ENCODE data around the gene TNFRSF1B. TPM values are rescaled to one million over a fixed set of nuclear protein-coding genes. Genes with fewer than 3 reads are reported as not detected.
A peak's percentile ranks its signal among the peaks of the same experiment; 100 is the strongest.

Gene TNFRSF1B
- total and polyA plus RNA-seq, 4 donors: 15.4 to 246 (median 65.5) TPM

- DNase-seq (no peak), ATAC-seq (ENCODE audit: insufficient read depth, low FRiP score) (no peak)
- H3K36me3 ChIP-seq (ENCODE audit: control insufficient read depth in 4 of 4, insufficient read depth in 4 of 4, low read length in 4 of 4): no peaks in the 10 kb centered on the region
- H3K27me3 ChIP-seq (ENCODE audit: control insufficient read depth in 3 of 3, insufficient read depth in 3 of 3, low read length in 2 of 3): no peaks in the 10 kb centered on the region
- H3K4me3 ChIP-seq: no peak overlapping the region
- no peak overlapping the region for H3K27ac ChIP-seq (ENCODE audit: low read depth in 1 of 2, low read length in 1 of 2)
- peaks cover 0 to 38% (median 5%) of the 10 kb centered on the region in 5 donors for H3K4me1 ChIP-seq (ENCODE audit: control insufficient read depth in 5 of 5, insufficient read depth in 5 of 5, low read length in 5 of 5)
- 81 to 95% methylated on average over 4 of the region's 4 CpGs for WGBS, 2 donors
- H3K9ac ChIP-seq (ENCODE audit: insufficient read depth in 1 of 2, low read length in 2 of 2): no peak overlapping the region
- TF ChIP-seq CTCF (IDR thresholded peaks at IDR 0.05; ENCODE audit: control extremely low read depth, extremely low read depth): no peak
- peaks cover 0 to 1% (median 0%) of the 10 kb centered on the region in 4 donors for H3K9me3 ChIP-seq (ENCODE audit: control insufficient read depth in 4 of 4, insufficient read depth in 3 of 4, low read length in 3 of 4)
Observed at GRCh38 chr1:12140016-12140415, 26.8 kb upstream of the TNFRSF1B start.

- no peak for TF ChIP-seq CTCF (IDR thresholded peaks at IDR 0.05; ENCODE audit: control extremely low read depth, extremely low read depth)
- H3K27ac ChIP-seq (ENCODE audit: low read depth in 1 of 2, low read length in 1 of 2): no peak overlapping the region
- H3K9me3 ChIP-seq (ENCODE audit: control insufficient read depth in 4 of 4, insufficient read depth in 3 of 4, low read length in 3 of 4): no peaks in the 10 kb centered on the region
- H3K4me3 ChIP-seq: no peak overlapping the region
- H3K27me3 ChIP-seq (ENCODE audit: control insufficient read depth in 3 of 3, insufficient read depth in 3 of 3, low read length in 2 of 3): no peaks in the 10 kb centered on the region
- DNase-seq (peak; percentile 59 to 85 (median 73)), ATAC-seq (ENCODE audit: insufficient read depth, low FRiP score) (no peak)
- H3K9ac ChIP-seq (ENCODE audit: insufficient read depth in 1 of 2, low read length in 2 of 2): no peak overlapping the region
- 70 to 76% methylated on average over 12 of the region's 12 CpGs for WGBS, 2 donors
- H3K4me1 ChIP-seq (ENCODE audit: control insufficient read depth in 5 of 5, insufficient read depth in 5 of 5, low read length in 5 of 5): peaks cover 0 to 38% (median 5%) of the 10 kb centered on the region in 5 donors
- H3K36me3 ChIP-seq (ENCODE audit: control insufficient read depth in 4 of 4, insufficient read depth in 4 of 4, low read length in 4 of 4): no peaks in the 10 kb centered on the region
Observed at GRCh38 chr1:12140515-12141162, 26.2 kb upstream of the TNFRSF1B start.

- Histone ChIP-seq H3K9me3 (ENCODE audit: control insufficient read depth in 4 of 4, insufficient read depth in 3 of 4, low read length in 3 of 4) (no peaks in the 10 kb centered on the region), H3K36me3 (ENCODE audit: control insufficient read depth in 4 of 4, insufficient read depth in 4 of 4, low read length in 4 of 4) (no peaks in the 10 kb centered on the region), H3K4me1 (ENCODE audit: control insufficient read depth in 5 of 5, insufficient read depth in 5 of 5, low read length in 5 of 5) (peaks cover 0 to 38% (median 5%) of the 10 kb centered on the region in 5 donors), H3K4me3 (no peak overlapping the region), H3K9ac (ENCODE audit: insufficient read depth in 1 of 2, low read length in 2 of 2) (no peak overlapping the region), H3K27ac (ENCODE audit: low read depth in 1 of 2, low read length in 1 of 2) (no peak overlapping the region), H3K27me3 (ENCODE audit: control insufficient read depth in 3 of 3, insufficient read depth in 3 of 3, low read length in 2 of 3) (no peaks in the 10 kb centered on the region)
- no peak for ATAC-seq (ENCODE audit: insufficient read depth, low FRiP score)
- WGBS, 2 donors: 76 to 77% methylated on average over 21 of the region's 21 CpGs
- peak; percentile 77 to 85 (median 79) for DNase-seq
- no peak for TF ChIP-seq CTCF (IDR thresholded peaks at IDR 0.05; ENCODE audit: control extremely low read depth, extremely low read depth)
Observed at GRCh38 chr1:12141163-12141850, 25.5 kb upstream of the TNFRSF1B start.
